Measurements from ENCODE around the gene RND2. TPM values are rescaled to one million over a fixed set of nuclear protein-coding genes. Genes with fewer than 3 reads are reported as not detected.

Gene RND2
- total and polyA plus RNA-seq, 2 of the 13 experiments (the other 11 are each of a cell fraction or from before 2014, with no cell fraction given), result 0.05 to 0.11 TPM

- TF ChIP-seq, protein P1, sequence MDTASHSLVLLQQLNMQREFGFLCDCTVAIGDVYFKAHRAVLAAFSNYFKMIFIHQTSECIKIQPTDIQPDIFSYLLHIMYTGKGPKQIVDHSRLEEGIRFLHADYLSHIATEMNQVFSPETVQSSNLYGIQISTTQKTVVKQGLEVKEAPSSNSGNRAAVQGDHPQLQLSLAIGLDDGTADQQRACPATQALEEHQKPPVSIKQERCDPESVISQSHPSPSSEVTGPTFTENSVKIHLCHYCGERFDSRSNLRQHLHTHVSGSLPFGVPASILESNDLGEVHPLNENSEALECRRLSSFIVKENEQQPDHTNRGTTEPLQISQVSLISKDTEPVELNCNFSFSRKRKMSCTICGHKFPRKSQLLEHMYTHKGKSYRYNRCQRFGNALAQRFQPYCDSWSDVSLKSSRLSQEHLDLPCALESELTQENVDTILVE (CRISPR knock-in tag; IDR thresholded peaks at IDR 0.05), result peak; percentile 82; the same call in 1 of the 2 replicates
- TF ChIP-seq MEF2D (CRISPR knock-in tag; IDR thresholded peaks at IDR 0.05) (peak; percentile 55; the same call in 1 of the 2 replicates), MYPOP (CRISPR knock-in tag; IDR thresholded peaks at IDR 0.05) (no peak), ZNF589 (CRISPR knock-in tag; conservative IDR thresholded peaks at IDR 0.05) (0 out of 2 replicates have a peak, but pooled peaks have one; percentile 44), NCOA2 (CRISPR knock-in tag; IDR thresholded peaks at IDR 0.05) (peak; percentile 88), DRAP1 (CRISPR knock-in tag; IDR thresholded peaks at IDR 0.05) (peak; percentile 85), HDAC1 (CRISPR knock-in tag; IDR thresholded peaks at IDR 0.05) (peak; percentile 62), ZSCAN25 (CRISPR knock-in tag; IDR thresholded peaks at IDR 0.05) (peak; percentile 41; the same call in 1 of the 2 replicates), NFIB (CRISPR knock-in tag; IDR thresholded peaks at IDR 0.05; ENCODE audit: borderline replicate concordance) (no peak), AGO2 (optimal IDR thresholded peaks at IDR 0.05; ENCODE audit: low read depth, low read length) (no peak), ZNF136 (CRISPR knock-in tag; IDR thresholded peaks at IDR 0.05; ENCODE audit: low read depth) (no peak), POLR2AphosphoS5 (IDR thresholded peaks at IDR 0.05; ENCODE audit: low read depth, low read length) (peak; percentile 73), ZBTB46 (CRISPR knock-in tag; IDR thresholded peaks at IDR 0.05; ENCODE audit: borderline replicate concordance) (no peak), MIER2 (CRISPR knock-in tag; IDR thresholded peaks at IDR 0.05) (peak; percentile 79), JUNB (CRISPR knock-in tag; IDR thresholded peaks at IDR 0.05; ENCODE audit: borderline replicate concordance) (no peak), ZNF816 (CRISPR knock-in tag; IDR thresholded peaks at IDR 0.05; ENCODE audit: borderline replicate concordance) (no peak), ZNF280B (CRISPR knock-in tag; IDR thresholded peaks at IDR 0.05; ENCODE audit: borderline replicate concordance) (no peak), ZBTB26 (CRISPR knock-in tag; IDR thresholded peaks at IDR 0.05; ENCODE audit: borderline replicate concordance) (peak; percentile 99), ZNF331 (CRISPR knock-in tag; IDR thresholded peaks at IDR 0.05) (peak; percentile 79; the same call in 1 of the 2 replicates), KLF15 (CRISPR knock-in tag; IDR thresholded peaks at IDR 0.05; ENCODE audit: borderline replicate concordance) (0 out of 2 replicates have a peak, but pooled peaks have one; percentile 40)
- TF ChIP-seq, protein P2, sequence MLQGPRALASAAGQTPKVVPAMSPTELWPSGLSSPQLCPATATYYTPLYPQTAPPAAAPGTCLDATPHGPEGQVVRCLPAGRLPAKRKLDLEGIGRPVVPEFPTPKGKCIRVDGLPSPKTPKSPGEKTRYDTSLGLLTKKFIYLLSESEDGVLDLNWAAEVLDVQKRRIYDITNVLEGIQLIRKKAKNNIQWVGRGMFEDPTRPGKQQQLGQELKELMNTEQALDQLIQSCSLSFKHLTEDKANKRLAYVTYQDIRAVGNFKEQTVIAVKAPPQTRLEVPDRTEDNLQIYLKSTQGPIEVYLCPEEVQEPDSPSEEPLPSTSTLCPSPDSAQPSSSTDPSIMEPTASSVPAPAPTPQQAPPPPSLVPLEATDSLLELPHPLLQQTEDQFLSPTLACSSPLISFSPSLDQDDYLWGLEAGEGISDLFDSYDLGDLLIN (CRISPR knock-in tag; IDR thresholded peaks at IDR 0.05; ENCODE audit: borderline replicate concordance), result no peak
These were observed 14.2 kb upstream of the RND2 start (continued) for GRCh38 chr17:43010667-43011308.

All from HepG2 (cell line).